ENCODE data around the gene SLC6A4.

GRCh38 chr17:30211371-30211770, 24.1 kb downstream of the SLC6A4 start:
- TF ChIP-seq, protein P1, sequence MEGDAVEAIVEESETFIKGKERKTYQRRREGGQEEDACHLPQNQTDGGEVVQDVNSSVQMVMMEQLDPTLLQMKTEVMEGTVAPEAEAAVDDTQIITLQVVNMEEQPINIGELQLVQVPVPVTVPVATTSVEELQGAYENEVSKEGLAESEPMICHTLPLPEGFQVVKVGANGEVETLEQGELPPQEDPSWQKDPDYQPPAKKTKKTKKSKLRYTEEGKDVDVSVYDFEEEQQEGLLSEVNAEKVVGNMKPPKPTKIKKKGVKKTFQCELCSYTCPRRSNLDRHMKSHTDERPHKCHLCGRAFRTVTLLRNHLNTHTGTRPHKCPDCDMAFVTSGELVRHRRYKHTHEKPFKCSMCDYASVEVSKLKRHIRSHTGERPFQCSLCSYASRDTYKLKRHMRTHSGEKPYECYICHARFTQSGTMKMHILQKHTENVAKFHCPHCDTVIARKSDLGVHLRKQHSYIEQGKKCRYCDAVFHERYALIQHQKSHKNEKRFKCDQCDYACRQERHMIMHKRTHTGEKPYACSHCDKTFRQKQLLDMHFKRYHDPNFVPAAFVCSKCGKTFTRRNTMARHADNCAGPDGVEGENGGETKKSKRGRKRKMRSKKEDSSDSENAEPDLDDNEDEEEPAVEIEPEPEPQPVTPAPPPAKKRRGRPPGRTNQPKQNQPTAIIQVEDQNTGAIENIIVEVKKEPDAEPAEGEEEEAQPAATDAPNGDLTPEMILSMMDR (IDR thresholded peaks at IDR 0.05; ENCODE audit: low read depth, low read length) = no peak
- TF ChIP-seq MYC (IDR thresholded peaks at IDR 0.05; ENCODE audit: low read depth, low read length) = no peak
